ENCODE data around the gene RFX4. TPM values are rescaled to one million over a fixed set of nuclear protein-coding genes. Genes with fewer than 3 reads are reported as not detected.

Gene RFX4
- total and polyA plus RNA-seq, 2 of the 8 experiments (the other 6 are each of a cell fraction or from before 2014, with no cell fraction given), result 0.06 TPM; not detected in 1

DNA sequence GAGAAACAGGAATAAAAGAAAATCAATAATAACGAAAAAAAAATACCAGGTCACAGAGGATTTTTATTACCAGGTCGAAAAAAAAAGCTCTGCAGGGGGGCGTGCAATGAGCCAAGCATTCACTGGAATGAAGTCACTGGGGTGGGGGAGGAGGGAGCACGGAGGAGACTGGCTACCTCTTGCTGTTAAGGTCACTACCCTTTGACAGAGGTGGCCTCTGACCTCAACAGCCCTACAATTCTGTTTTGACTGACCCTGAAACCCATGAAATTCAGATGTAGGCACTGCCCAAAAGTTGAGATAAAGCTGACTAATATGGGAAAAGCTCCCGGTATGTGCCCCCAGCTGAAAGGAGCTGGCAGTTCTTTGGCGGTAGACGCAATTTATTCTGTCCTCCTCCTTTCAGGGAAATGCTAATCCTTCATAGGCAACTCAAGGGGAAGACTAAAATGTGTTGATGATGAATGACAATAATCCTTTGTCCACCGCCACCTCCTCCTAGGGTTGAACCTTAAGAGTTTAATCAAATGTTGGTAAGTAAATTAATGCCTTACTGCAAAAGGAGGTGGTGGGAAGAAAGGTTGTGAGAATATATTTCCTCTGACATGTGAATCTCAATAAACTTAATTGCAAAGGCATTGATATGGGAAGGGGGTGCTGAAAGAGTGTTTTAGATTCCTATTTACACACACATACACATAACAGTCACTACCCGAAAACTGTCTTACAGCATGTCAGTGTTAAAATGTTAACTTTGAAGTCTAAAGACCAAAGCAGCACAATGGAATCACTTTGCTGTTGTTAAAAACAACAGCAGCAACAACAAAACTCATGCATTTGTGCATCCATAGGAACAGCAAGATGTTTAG, 185.4 kb downstream of the RFX4 start (continued):
- TF ChIP-seq BCL11A (IDR thresholded peaks at IDR 0.05; ENCODE audit: low read depth in 2 of 2, low read length in 2 of 2) (no peak), KDM4A (IDR thresholded peaks at IDR 0.05; ENCODE audit: low read depth, low read length, severe bottlenecking) (peak; percentile 23), TBP (IDR thresholded peaks at IDR 0.05; ENCODE audit: low read depth, low read length) (no peak), SP1 (IDR thresholded peaks at IDR 0.05; ENCODE audit: low read depth, low read length) (no peak), SAP30 (IDR thresholded peaks at IDR 0.05; ENCODE audit: insufficient read depth, insufficient replicate concordance, low read length) (no peak)
- TF ChIP-seq, protein P1, sequence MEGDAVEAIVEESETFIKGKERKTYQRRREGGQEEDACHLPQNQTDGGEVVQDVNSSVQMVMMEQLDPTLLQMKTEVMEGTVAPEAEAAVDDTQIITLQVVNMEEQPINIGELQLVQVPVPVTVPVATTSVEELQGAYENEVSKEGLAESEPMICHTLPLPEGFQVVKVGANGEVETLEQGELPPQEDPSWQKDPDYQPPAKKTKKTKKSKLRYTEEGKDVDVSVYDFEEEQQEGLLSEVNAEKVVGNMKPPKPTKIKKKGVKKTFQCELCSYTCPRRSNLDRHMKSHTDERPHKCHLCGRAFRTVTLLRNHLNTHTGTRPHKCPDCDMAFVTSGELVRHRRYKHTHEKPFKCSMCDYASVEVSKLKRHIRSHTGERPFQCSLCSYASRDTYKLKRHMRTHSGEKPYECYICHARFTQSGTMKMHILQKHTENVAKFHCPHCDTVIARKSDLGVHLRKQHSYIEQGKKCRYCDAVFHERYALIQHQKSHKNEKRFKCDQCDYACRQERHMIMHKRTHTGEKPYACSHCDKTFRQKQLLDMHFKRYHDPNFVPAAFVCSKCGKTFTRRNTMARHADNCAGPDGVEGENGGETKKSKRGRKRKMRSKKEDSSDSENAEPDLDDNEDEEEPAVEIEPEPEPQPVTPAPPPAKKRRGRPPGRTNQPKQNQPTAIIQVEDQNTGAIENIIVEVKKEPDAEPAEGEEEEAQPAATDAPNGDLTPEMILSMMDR (IDR thresholded peaks at IDR 0.05; ENCODE audit: control extremely low read depth in 1 of 3, insufficient read depth in 1 of 3, low read depth in 1 of 3, low read length in 3 of 3), result no peak
- TF ChIP-seq, protein P2, sequence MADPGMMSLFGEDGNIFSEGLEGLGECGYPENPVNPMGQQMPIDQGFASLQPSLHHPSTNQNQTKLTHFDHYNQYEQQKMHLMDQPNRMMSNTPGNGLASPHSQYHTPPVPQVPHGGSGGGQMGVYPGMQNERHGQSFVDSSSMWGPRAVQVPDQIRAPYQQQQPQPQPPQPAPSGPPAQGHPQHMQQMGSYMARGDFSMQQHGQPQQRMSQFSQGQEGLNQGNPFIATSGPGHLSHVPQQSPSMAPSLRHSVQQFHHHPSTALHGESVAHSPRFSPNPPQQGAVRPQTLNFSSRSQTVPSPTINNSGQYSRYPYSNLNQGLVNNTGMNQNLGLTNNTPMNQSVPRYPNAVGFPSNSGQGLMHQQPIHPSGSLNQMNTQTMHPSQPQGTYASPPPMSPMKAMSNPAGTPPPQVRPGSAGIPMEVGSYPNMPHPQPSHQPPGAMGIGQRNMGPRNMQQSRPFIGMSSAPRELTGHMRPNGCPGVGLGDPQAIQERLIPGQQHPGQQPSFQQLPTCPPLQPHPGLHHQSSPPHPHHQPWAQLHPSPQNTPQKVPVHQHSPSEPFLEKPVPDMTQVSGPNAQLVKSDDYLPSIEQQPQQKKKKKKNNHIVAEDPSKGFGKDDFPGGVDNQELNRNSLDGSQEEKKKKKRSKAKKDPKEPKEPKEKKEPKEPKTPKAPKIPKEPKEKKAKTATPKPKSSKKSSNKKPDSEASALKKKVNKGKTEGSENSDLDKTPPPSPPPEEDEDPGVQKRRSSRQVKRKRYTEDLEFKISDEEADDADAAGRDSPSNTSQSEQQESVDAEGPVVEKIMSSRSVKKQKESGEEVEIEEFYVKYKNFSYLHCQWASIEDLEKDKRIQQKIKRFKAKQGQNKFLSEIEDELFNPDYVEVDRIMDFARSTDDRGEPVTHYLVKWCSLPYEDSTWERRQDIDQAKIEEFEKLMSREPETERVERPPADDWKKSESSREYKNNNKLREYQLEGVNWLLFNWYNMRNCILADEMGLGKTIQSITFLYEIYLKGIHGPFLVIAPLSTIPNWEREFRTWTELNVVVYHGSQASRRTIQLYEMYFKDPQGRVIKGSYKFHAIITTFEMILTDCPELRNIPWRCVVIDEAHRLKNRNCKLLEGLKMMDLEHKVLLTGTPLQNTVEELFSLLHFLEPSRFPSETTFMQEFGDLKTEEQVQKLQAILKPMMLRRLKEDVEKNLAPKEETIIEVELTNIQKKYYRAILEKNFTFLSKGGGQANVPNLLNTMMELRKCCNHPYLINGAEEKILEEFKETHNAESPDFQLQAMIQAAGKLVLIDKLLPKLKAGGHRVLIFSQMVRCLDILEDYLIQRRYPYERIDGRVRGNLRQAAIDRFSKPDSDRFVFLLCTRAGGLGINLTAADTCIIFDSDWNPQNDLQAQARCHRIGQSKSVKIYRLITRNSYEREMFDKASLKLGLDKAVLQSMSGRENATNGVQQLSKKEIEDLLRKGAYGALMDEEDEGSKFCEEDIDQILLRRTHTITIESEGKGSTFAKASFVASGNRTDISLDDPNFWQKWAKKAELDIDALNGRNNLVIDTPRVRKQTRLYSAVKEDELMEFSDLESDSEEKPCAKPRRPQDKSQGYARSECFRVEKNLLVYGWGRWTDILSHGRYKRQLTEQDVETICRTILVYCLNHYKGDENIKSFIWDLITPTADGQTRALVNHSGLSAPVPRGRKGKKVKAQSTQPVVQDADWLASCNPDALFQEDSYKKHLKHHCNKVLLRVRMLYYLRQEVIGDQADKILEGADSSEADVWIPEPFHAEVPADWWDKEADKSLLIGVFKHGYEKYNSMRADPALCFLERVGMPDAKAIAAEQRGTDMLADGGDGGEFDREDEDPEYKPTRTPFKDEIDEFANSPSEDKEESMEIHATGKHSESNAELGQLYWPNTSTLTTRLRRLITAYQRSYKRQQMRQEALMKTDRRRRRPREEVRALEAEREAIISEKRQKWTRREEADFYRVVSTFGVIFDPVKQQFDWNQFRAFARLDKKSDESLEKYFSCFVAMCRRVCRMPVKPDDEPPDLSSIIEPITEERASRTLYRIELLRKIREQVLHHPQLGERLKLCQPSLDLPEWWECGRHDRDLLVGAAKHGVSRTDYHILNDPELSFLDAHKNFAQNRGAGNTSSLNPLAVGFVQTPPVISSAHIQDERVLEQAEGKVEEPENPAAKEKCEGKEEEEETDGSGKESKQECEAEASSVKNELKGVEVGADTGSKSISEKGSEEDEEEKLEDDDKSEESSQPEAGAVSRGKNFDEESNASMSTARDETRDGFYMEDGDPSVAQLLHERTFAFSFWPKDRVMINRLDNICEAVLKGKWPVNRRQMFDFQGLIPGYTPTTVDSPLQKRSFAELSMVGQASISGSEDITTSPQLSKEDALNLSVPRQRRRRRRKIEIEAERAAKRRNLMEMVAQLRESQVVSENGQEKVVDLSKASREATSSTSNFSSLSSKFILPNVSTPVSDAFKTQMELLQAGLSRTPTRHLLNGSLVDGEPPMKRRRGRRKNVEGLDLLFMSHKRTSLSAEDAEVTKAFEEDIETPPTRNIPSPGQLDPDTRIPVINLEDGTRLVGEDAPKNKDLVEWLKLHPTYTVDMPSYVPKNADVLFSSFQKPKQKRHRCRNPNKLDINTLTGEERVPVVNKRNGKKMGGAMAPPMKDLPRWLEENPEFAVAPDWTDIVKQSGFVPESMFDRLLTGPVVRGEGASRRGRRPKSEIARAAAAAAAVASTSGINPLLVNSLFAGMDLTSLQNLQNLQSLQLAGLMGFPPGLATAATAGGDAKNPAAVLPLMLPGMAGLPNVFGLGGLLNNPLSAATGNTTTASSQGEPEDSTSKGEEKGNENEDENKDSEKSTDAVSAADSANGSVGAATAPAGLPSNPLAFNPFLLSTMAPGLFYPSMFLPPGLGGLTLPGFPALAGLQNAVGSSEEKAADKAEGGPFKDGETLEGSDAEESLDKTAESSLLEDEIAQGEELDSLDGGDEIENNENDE (IDR thresholded peaks at IDR 0.05; ENCODE audit: insufficient replicate concordance, low read length), result no peak
